HEK293 (cell line): ENCODE data around the gene VRK2.

ENCODE experiments used
- CTCF ChIA-PET: fragments of 350-600 bp; formaldehyde crosslinking; extraction: SDS; loops from one replicate; lab custom pipeline; 2021; ENCODE audit warnings: antibody characterized with exemption; lab: Yijun Ruan, JAX
- POLR2A ChIA-PET: fragments of 300-600 bp; formaldehyde crosslinking; extraction: SDS; loops from one replicate; lab custom pipeline; 2020; ENCODE audit warnings: antibody characterized with exemption, inconsistent platforms; lab: Yijun Ruan, JAX
- H3K27ac ChIP-seq: fragments of 200-500 bp; sonication (Bioruptor generic); 2 replicates; pipeline ENCODE4 v1.5.1; 2014; ENCODE audit warnings: low read depth, low read length, control low read depth, inconsistent platforms; ENCODE audit errors: extremely low read depth
- H3K36me3 ChIP-seq, 2 experiments: fragments of 200-500 bp in 1 of 2; sonication (Bioruptor generic) in 1 of 2; 1 replicate in 1 of 2; 2 replicates in 1 of 2; pipeline ENCODE4 v1.5.1; 2014 to 2017; ENCODE audit warnings: inconsistent platforms in 2 of 2, low read length in 2 of 2; ENCODE audit not compliant: control insufficient read depth in 2 of 2, insufficient read depth in 1 of 2
- H3K4me1 ChIP-seq: fragments of 200-500 bp; sonication (Bioruptor generic); 2 replicates; pipeline ENCODE4 v1.5.1; 2014; ENCODE audit warnings: mild to moderate bottlenecking, low read length, inconsistent platforms; ENCODE audit not compliant: control insufficient read depth, insufficient read depth
- H3K4me3 ChIP-seq: 2 replicates; pipeline ENCODE4 v1.5.1; 2011; ENCODE audit warnings: low read depth, mild to moderate bottlenecking, control low read depth, low read length, moderate library complexity
- H3K9me3 ChIP-seq: fragments of 200-500 bp; sonication (Bioruptor generic); 2 replicates; pipeline ENCODE4 v1.5.1; 2014; ENCODE audit warnings: low read depth, low read length, inconsistent platforms; ENCODE audit not compliant: control insufficient read depth, insufficient read depth
- ATF2 ChIP-seq: fragments of 450-650 bp; formaldehyde crosslinking; IDR thresholded peaks from 2 replicates; pipeline ENCODE4 v1.5.1; 2016; ENCODE audit warnings: missing biosample characterization, missing genetic modification characterization, low read depth
- GLIS1 ChIP-seq: fragments of 450-650 bp; formaldehyde crosslinking; IDR thresholded peaks from 2 replicates; pipeline ENCODE4 v1.5.1; 2016; ENCODE audit warnings: missing biosample characterization, missing genetic modification characterization
- HOXA7 ChIP-seq: sonication (generic); formaldehyde crosslinking; IDR thresholded peaks from 2 replicates; pipeline ENCODE4 v1.8.1; 2022; ENCODE audit warnings: missing genetic modification reagents, borderline replicate concordance
- OSR2 ChIP-seq: fragments of 450-650 bp; formaldehyde crosslinking; IDR thresholded peaks from 2 replicates; pipeline ENCODE4 v1.5.1; 2016; ENCODE audit warnings: missing biosample characterization, missing genetic modification characterization
- SP7 ChIP-seq: fragments of 450-650 bp; formaldehyde crosslinking; IDR thresholded peaks from 2 replicates; pipeline ENCODE4 v1.5.1; 2016; ENCODE audit warnings: missing biosample characterization, missing genetic modification characterization
- YY1 ChIP-seq: fragments of 450-650 bp; formaldehyde crosslinking; IDR thresholded peaks from 2 replicates; pipeline ENCODE4 v1.5.1; 2018; ENCODE audit warnings: missing biosample characterization, missing genetic modification characterization
- ZBTB26 ChIP-seq: fragments of 450-650 bp; formaldehyde crosslinking; optimal IDR thresholded peaks from 2 replicates; pipeline ENCODE3; 2016; ENCODE audit warnings: missing biosample characterization, mild to moderate bottlenecking, missing genetic modification characterization
- ZBTB48 ChIP-seq: fragments of 450-650 bp; formaldehyde crosslinking; IDR thresholded peaks from 2 replicates; pipeline ENCODE4 v1.5.1; 2016; ENCODE audit warnings: missing biosample characterization, missing genetic modification characterization
- ZBTB6 ChIP-seq: fragments of 450-650 bp; formaldehyde crosslinking; IDR thresholded peaks from 2 replicates; pipeline ENCODE4 v1.5.1; 2017; ENCODE audit warnings: missing biosample characterization, missing genetic modification characterization
- ZFP41 ChIP-seq: fragments of 450-650 bp; formaldehyde crosslinking; IDR thresholded peaks from 2 replicates; pipeline ENCODE4 v1.5.1; 2016; ENCODE audit warnings: missing biosample characterization, missing genetic modification characterization, borderline replicate concordance
- ZNF132 ChIP-seq: fragments of 450-650 bp; formaldehyde crosslinking; IDR thresholded peaks from 2 replicates; pipeline ENCODE4 v1.5.1; 2017; ENCODE audit warnings: missing biosample characterization, missing genetic modification characterization, borderline replicate concordance
- ZNF157 ChIP-seq: fragments of 450-650 bp; formaldehyde crosslinking; IDR thresholded peaks from 2 replicates; pipeline ENCODE4 v1.5.1; 2016; ENCODE audit warnings: missing biosample characterization, missing genetic modification characterization
- ZNF184 ChIP-seq: fragments of 450-650 bp; IDR thresholded peaks from 2 replicates; pipeline ENCODE4 v1.5.1; 2018; ENCODE audit warnings: missing biosample characterization, mild to moderate bottlenecking, missing genetic modification characterization
- ZNF211 ChIP-seq: fragments of 450-650 bp; formaldehyde crosslinking; IDR thresholded peaks from 2 replicates; pipeline ENCODE4 v1.5.1; 2016; ENCODE audit warnings: low read depth, missing biosample characterization, missing genetic modification characterization
- ZNF280C ChIP-seq: fragments of 450-650 bp; formaldehyde crosslinking; IDR thresholded peaks from 2 replicates; pipeline ENCODE4 v1.5.1; 2016; ENCODE audit warnings: missing biosample characterization, missing genetic modification characterization
- ZNF302 ChIP-seq: fragments of 450-650 bp; formaldehyde crosslinking; IDR thresholded peaks from 2 replicates; pipeline ENCODE4 v1.5.1; 2016; ENCODE audit warnings: missing biosample characterization, missing genetic modification characterization, low read depth
- ZNF488 ChIP-seq: fragments of 450-650 bp; formaldehyde crosslinking; IDR thresholded peaks from 2 replicates; pipeline ENCODE4 v1.5.1; 2016; ENCODE audit warnings: missing biosample characterization, missing genetic modification characterization
- ZNF501 ChIP-seq: fragments of 450-650 bp; formaldehyde crosslinking; IDR thresholded peaks from 2 replicates; pipeline ENCODE4 v1.5.1; 2016; ENCODE audit warnings: missing biosample characterization, missing genetic modification characterization
- ZNF561 ChIP-seq: fragments of 450-650 bp; IDR thresholded peaks from 2 replicates; pipeline ENCODE4 v1.5.1; 2018; ENCODE audit warnings: missing biosample characterization, missing genetic modification characterization, borderline replicate concordance
- ZNF571 ChIP-seq: fragments of 450-650 bp; formaldehyde crosslinking; IDR thresholded peaks from 2 replicates; pipeline ENCODE4 v1.5.0; 2017; ENCODE audit warnings: missing biosample characterization, missing genetic modification characterization
- ZNF600 ChIP-seq: fragments of 450-650 bp; formaldehyde crosslinking; IDR thresholded peaks from 2 replicates; pipeline ENCODE4 v1.5.1; 2016; ENCODE audit warnings: missing biosample characterization, missing genetic modification characterization
- ZNF629 ChIP-seq: fragments of 450-650 bp; formaldehyde crosslinking; IDR thresholded peaks from 2 replicates; pipeline ENCODE4 v1.5.1; 2017; ENCODE audit warnings: missing biosample characterization, missing genetic modification characterization
- ZNF701 ChIP-seq: fragments of 450-650 bp; formaldehyde crosslinking; IDR thresholded peaks from 2 replicates; pipeline ENCODE4 v1.5.1; 2016; ENCODE audit warnings: missing biosample characterization, missing genetic modification characterization
- ZNF837 ChIP-seq: fragments of 450-650 bp; formaldehyde crosslinking; IDR thresholded peaks from 2 replicates; pipeline ENCODE4 v1.5.1; 2016; ENCODE audit warnings: missing biosample characterization, missing genetic modification characterization
- ZNF843 ChIP-seq: fragments of 450-650 bp; formaldehyde crosslinking; IDR thresholded peaks from 2 replicates; pipeline ENCODE4 v1.5.1; 2016; ENCODE audit warnings: missing biosample characterization, missing genetic modification characterization
- ZXDB ChIP-seq: fragments of 450-650 bp; formaldehyde crosslinking; IDR thresholded peaks from 2 replicates; pipeline ENCODE4 v1.5.1; 2016; ENCODE audit warnings: missing biosample characterization, missing genetic modification characterization

The VRK2 gene

GRCh38 chr2:58035352-58035751, 11.3 kb upstream of the VRK2 start:
- no peaks in the 10 kb centered on the region for H3K9me3 ChIP-seq
- TF ChIP-seq GLIS1 (tag by site-specific recombination) = no peak
- TF ChIP-seq ZNF302 = no peak
- no peak for TF ChIP-seq ZNF280C (tag by site-specific recombination)
- no peak for TF ChIP-seq ZNF488
- no peak for TF ChIP-seq ZNF211 (tag by site-specific recombination)
- no peak for TF ChIP-seq ZNF184
- no peak for TF ChIP-seq ZNF837 (tag by site-specific recombination)
- no peak for TF ChIP-seq ZBTB6 (tag by site-specific recombination)
- TF ChIP-seq ZFP41 = no peak
- no peak for TF ChIP-seq ATF2 (tag by site-specific recombination)
- TF ChIP-seq ZNF561 (tag by site-specific recombination) = no peak
- no peak for TF ChIP-seq ZNF843 (tag by site-specific recombination)
- TF ChIP-seq OSR2 = no peak
- ChIA-PET CTCF (interaction anchor here (0.7 kb wide), 1 partner anchor 1147 kb away, joined by 3 read pairs; no protein-coding TSS in a partner anchor), POLR2A (no interaction called here)
- H3K27ac ChIP-seq = no peak overlapping the region
- H3K4me3 ChIP-seq = no peak overlapping the region
- H3K36me3 ChIP-seq = no peaks in the 10 kb centered on the region
- no peaks in the 10 kb centered on the region for H3K4me1 ChIP-seq

GRCh38 chr2:58039170-58039611, 7.4 kb upstream of the VRK2 start:
- ChIA-PET POLR2A (no interaction called here), CTCF (no interaction called here)
- H3K9me3 ChIP-seq = no peaks in the 10 kb centered on the region
- no peaks in the 10 kb centered on the region for H3K36me3 ChIP-seq
- no peak overlapping the region for H3K4me3 ChIP-seq
- peaks cover 4% of the 10 kb centered on the region; the same call in 1 of the 2 replicates for H3K4me1 ChIP-seq
- no peak overlapping the region for H3K27ac ChIP-seq
- TF ChIP-seq ZBTB48 (tag by site-specific recombination) (no peak), YY1 (no peak), ZNF157 (tag by site-specific recombination) (no peak), ZNF600 (tag by site-specific recombination) (no peak), ZNF571 (tag by site-specific recombination) (no peak), SP7 (tag by site-specific recombination) (no peak), ZNF501 (no peak), ZNF629 (tag by site-specific recombination) (no peak), HOXA7 (CRISPR knock-in tag) (no peak), ZNF701 (no peak), ZNF132 (tag by site-specific recombination) (no peak), ZBTB26 (no peak), ZXDB (tag by site-specific recombination) (no peak)
